CD4-positive, alpha-beta T cell treated with Interleukin-17A for 1 hour (primary cell): ENCODE results near the gene KRTAP5-10.
"Not testable (repeated sequence)": the region's sequence is repeated elsewhere in the genome, so short reads cannot be mapped to it uniquely, and the experiment has no call there.

Source experiments
- DNase-seq: peaks from one replicate; pipeline ENCODE4 v3.0.0-alpha.2; 2020

Gene KRTAP5-10

GRCh38 chr11:71613931-71614330 lies 48.6 kb downstream of the KRTAP5-10 start:
- DNase-seq: not testable (repeated sequence)

GRCh38 chr11:71614366-71614917 lies 49.1 kb downstream of the KRTAP5-10 start:
- DNase-seq: not testable (repeated sequence)

- not testable (repeated sequence) for DNase-seq
Measured at GRCh38 chr11:71615003-71615402, 49.6 kb downstream of the KRTAP5-10 start.
